Natural killer cell (primary cell): ENCODE measurements around the gene WHRN. TPM values are rescaled to one million over a fixed set of nuclear protein-coding genes. Genes with fewer than 3 reads are reported as not detected.

Experiments
- ATAC-seq, 3 donors: fragments of 150-1000 bp in 2 of 3; fragments of 200-7000 bp in 1 of 3; cut with Tn5 transposase; 1 replicate in 1 of 3; 2 replicates in 2 of 3; pipeline ENCODE4 v1.10.0; 2021; ENCODE audit warnings: mild to moderate bottlenecking in 2 of 3, moderate library complexity in 2 of 3
- DNase-seq, 2 donors: peaks; one replicate each; pipeline versions ENCODE4 v3.0.0 to v3.0.0-alpha.2; 2013 to 2021; ENCODE audit warnings: mixed read lengths in 1 of 2
- H3K27ac ChIP-seq: one replicate; pipeline ENCODE4 v1.5.1; 2013; ENCODE audit warnings: mild to moderate bottlenecking, low read length
- H3K27me3 ChIP-seq: one replicate; pipeline ENCODE4 v1.6.1; 2013; ENCODE audit warnings: low read length; ENCODE audit not compliant: control insufficient read depth, insufficient read depth
- H3K36me3 ChIP-seq: one replicate; pipeline ENCODE4 v1.6.1; 2013; ENCODE audit warnings: low read length; ENCODE audit not compliant: control insufficient read depth, insufficient read depth
- H3K4me1 ChIP-seq: one replicate; pipeline ENCODE4 v1.6.1; 2013; ENCODE audit warnings: low read length; ENCODE audit not compliant: control insufficient read depth, insufficient read depth
- H3K4me3 ChIP-seq: one replicate; pipeline ENCODE4 v1.5.1; 2013; ENCODE audit warnings: low read length
- H3K9me3 ChIP-seq: one replicate; pipeline ENCODE4 v1.6.1; 2013; ENCODE audit warnings: low read length; ENCODE audit not compliant: control insufficient read depth, insufficient read depth
- H3K27ac Mint-ChIP-seq, 2 donors: one replicate each; pipeline ENCODE4 v1.8.0; 2022; ENCODE audit warnings: mild to moderate bottlenecking in 2 of 2, mixed read lengths in 2 of 2, moderate library complexity in 1 of 2
- H3K27me3 Mint-ChIP-seq, 2 donors: one replicate each; pipeline ENCODE4 v1.8.0; 2022; ENCODE audit warnings: low read depth in 2 of 2, mixed read lengths in 2 of 2
- H3K36me3 Mint-ChIP-seq: one replicate; pipeline ENCODE4 v1.8.0; 2022; ENCODE audit warnings: mixed read lengths
- H3K4me1 Mint-ChIP-seq, 2 donors: one replicate each; pipeline ENCODE4 v1.8.0; 2022; ENCODE audit warnings: mixed read lengths in 2 of 2
- H3K4me3 Mint-ChIP-seq: one replicate; pipeline ENCODE4 v1.8.0; 2022; ENCODE audit warnings: mild to moderate bottlenecking, moderate library complexity, mixed read lengths
- H3K9me3 Mint-ChIP-seq, 2 donors: one replicate each; pipeline ENCODE4 v1.8.0; 2022; ENCODE audit warnings: mixed read lengths in 2 of 2
- WGBS: methylation state at CpG from one replicate; pipeline ENCODE4 v1.1.7; 2013; ENCODE audit warnings: missing lambda C conversion rate; ENCODE audit not compliant: insufficient coverage; 5-methylcytosine and 5-hydroxymethylcytosine counted together
- intact Hi-C: fragments of 100-400 bp; cut with micrococcal nuclease; formaldehyde crosslinking; loops from one replicate; pipeline ENCODE4 v1.14.2; 2022
- total RNA-seq, 4 donors: library from RNA; stranded (reverse); fragments of 120-200 nt in 1 of 4; gene quantifications; one replicate each; pipeline versions ENCODE4 v1.2.3 to v1.2.4, GENCODE V29; 2013 to 2022
- TF ChIP-seq, protein P1 (sequence below): fragments of 200-600 bp; IDR thresholded peaks from one replicate; pipeline ENCODE4 v1.8.0; 2022; ENCODE audit warnings: antibody characterized with exemption

WHRN gene
- total RNA-seq, 3 donors from 2014 or later (not counting 1 experiment from before 2014, with no cell fraction given), result 29.8 to 90.6 (median 36.8) TPM

DNA sequence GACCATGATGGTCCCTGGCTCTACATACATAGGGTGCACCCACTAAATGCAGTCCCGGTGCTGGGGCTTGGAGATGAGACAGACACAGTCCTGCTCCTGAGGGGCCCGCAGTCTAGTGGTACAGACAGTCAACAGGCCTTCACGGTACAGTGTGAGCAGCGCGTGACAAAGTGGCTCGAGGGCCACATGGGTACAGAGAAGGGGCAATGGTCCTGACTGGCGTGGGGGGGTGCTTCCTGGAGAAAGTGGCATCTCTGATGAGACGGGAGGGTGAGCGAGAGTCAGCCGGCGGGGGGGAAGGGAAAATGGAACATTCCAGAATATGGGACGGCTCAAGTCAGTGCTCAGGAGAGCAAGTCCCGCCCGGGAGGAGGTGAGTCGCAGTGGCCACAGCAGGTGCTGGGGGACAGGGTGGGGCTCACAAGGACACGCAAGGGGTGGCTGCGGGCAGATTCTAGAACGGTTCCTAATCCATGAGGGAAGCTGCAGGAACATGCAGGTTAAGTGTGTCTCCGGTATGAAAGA, 38.0 kb downstream of the WHRN start:
- H3K27ac Mint-ChIP-seq, result peak overlapping the region in 1 of 2 donors; percentile 54
- no peak for DNase-seq
- Histone ChIP-seq H3K27ac (no peak overlapping the region), H3K4me1 (no peaks in the 10 kb centered on the region), H3K4me3 (no peak overlapping the region), H3K9me3 (no peaks in the 10 kb centered on the region), H3K36me3 (no peaks in the 10 kb centered on the region), H3K27me3 (no peaks in the 10 kb centered on the region)
- H3K27me3 Mint-ChIP-seq, result no peaks in the 10 kb centered on the region
- H3K4me3 Mint-ChIP-seq, result no peak overlapping the region
- no peaks in the 10 kb centered on the region for H3K36me3 Mint-ChIP-seq
- ATAC-seq, result no peak
- H3K9me3 Mint-ChIP-seq, result peaks cover 0 to 2% of the 10 kb centered on the region in 2 donors
- TF ChIP-seq, protein P1, sequence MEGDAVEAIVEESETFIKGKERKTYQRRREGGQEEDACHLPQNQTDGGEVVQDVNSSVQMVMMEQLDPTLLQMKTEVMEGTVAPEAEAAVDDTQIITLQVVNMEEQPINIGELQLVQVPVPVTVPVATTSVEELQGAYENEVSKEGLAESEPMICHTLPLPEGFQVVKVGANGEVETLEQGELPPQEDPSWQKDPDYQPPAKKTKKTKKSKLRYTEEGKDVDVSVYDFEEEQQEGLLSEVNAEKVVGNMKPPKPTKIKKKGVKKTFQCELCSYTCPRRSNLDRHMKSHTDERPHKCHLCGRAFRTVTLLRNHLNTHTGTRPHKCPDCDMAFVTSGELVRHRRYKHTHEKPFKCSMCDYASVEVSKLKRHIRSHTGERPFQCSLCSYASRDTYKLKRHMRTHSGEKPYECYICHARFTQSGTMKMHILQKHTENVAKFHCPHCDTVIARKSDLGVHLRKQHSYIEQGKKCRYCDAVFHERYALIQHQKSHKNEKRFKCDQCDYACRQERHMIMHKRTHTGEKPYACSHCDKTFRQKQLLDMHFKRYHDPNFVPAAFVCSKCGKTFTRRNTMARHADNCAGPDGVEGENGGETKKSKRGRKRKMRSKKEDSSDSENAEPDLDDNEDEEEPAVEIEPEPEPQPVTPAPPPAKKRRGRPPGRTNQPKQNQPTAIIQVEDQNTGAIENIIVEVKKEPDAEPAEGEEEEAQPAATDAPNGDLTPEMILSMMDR, result no peak
- H3K4me1 Mint-ChIP-seq, result no peaks in the 10 kb centered on the region
- 93% methylated on average over 19 of the region's 19 CpGs for WGBS
- intact Hi-C loops, result no loop called here

DNA sequence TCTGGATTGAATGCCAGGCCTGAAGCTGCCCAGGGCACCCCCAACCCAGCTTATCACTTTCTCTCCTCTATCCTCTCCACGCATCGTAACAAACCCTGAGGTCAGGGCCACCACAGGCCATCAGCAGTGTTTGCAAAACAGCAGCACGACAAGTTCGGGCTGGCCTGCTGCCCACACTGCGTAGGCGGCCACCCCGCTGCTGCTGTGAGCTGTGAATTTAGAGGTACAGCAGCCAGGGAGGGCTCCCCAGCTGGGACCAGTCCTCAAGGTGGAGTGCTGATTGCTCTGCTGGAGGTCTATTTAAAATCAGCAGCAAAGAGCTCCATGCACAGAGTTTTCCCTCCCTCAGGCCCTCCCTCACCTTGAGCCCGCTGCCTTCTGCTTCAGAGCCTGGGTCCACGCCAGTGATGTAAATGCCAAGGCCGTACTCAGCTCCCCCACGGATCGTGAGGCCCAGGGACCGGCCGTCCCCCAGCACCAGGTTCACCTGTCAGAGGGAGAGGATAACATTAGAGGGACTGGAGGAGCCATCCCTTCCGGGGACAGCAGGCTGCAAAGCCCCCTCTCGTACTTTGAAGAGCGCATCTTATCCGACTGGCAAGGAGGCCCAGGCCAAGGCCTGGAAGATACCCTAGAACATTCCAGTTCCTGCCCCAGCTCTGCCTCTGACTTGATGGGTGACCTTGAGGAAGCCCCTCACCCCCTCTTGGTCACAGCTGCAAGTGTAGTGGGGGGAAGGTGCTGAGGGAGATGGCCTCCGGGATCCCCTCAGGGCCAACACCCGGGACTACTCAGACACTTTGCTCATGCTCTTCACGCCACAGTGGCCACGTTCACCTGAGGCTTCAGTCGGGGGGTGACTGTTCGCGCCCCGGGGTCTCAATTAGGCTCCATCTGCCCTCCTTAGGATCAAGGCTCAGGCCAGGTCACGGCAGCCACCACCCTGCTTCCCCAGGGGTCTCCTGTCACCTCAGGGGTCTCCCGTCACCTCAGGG, 39.1 kb downstream of the WHRN start:
- no peaks in the 10 kb centered on the region for H3K9me3 ChIP-seq
- ATAC-seq, result no peak
- Mint-ChIP-seq H3K4me3 (no peak overlapping the region), H3K4me1 (no peaks in the 10 kb centered on the region), H3K36me3 (no peaks in the 10 kb centered on the region), H3K27me3 (no peaks in the 10 kb centered on the region), H3K27ac (no peak overlapping the region), H3K9me3 (peaks cover 0 to 2% of the 10 kb centered on the region in 2 donors)
- no peaks in the 10 kb centered on the region for H3K27me3 ChIP-seq
- H3K4me1 ChIP-seq, result no peaks in the 10 kb centered on the region
- TF ChIP-seq, protein P1, result no peak
- no peaks in the 10 kb centered on the region for H3K36me3 ChIP-seq
- intact Hi-C loops, result no loop called here
- DNase-seq, result no peak
- H3K4me3 ChIP-seq, result no peak overlapping the region
- no peak overlapping the region for H3K27ac ChIP-seq
- 85% methylated on average over 28 of the region's 28 CpGs for WGBS

DNA sequence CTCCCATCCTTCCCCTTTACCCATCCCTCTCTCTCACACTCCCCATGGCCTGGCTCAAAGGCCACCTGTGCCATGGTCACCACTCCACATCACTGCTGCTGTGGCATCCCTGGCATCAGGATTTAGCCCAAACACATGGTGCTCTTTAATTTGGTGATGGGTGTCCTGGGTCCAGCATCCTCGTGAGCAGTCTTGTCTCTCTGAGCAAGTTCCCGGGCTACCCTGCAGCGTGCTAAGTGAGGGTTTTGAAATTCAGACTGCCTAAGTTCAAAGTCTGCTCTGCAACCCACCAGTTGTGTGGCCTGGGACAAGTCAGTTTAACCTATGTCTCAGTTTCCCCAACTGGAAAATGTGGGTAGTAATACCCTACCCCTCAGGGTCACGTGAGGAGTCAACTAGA, 39.9 kb downstream of the WHRN start:
- Mint-ChIP-seq H3K9me3 (peaks cover 0 to 2% of the 10 kb centered on the region in 2 donors), H3K27ac (no peak overlapping the region), H3K27me3 (no peaks in the 10 kb centered on the region), H3K4me3 (no peak overlapping the region), H3K36me3 (no peaks in the 10 kb centered on the region), H3K4me1 (no peaks in the 10 kb centered on the region)
- DNase-seq (no peak), ATAC-seq (no peak)
- intact Hi-C loops, result no loop called here
- Histone ChIP-seq H3K36me3 (no peaks in the 10 kb centered on the region), H3K27ac (no peak overlapping the region), H3K27me3 (no peaks in the 10 kb centered on the region), H3K9me3 (no peaks in the 10 kb centered on the region), H3K4me3 (no peak overlapping the region), H3K4me1 (no peaks in the 10 kb centered on the region)
- 99% methylated on average over 3 of the region's 4 CpGs for WGBS
- TF ChIP-seq, protein P1, result no peak
